ENCODE measurements around the gene GPR152.

GPR152 gene

DNA sequence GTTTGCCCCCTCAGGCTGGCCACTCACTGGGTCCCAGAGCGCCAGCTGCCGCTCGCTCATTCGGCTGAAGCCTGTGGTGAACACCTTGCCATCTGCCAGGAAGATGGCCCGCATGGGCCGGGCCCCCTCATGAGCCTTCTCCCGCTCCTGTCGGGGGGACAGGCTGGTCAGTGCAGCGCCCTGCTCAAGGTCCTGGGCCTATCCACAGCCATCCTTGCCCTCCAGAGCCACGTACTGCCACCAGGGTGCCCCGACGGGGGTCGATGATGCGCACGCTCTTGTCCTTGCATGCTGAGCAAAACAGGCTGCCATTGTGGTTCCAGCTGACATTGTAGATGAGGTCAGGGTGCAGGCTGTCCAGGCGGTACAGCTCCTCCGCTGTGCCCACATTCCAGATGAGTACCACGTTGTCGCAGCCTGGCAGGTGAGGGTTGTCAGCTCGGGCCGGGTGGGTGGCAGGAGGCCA, 11.4 kb downstream of the GPR152 start:
- DNase-seq (ENCODE audit: low read depth in 2 of 3, low spot score in 1 of 3) = no peak

DNA sequence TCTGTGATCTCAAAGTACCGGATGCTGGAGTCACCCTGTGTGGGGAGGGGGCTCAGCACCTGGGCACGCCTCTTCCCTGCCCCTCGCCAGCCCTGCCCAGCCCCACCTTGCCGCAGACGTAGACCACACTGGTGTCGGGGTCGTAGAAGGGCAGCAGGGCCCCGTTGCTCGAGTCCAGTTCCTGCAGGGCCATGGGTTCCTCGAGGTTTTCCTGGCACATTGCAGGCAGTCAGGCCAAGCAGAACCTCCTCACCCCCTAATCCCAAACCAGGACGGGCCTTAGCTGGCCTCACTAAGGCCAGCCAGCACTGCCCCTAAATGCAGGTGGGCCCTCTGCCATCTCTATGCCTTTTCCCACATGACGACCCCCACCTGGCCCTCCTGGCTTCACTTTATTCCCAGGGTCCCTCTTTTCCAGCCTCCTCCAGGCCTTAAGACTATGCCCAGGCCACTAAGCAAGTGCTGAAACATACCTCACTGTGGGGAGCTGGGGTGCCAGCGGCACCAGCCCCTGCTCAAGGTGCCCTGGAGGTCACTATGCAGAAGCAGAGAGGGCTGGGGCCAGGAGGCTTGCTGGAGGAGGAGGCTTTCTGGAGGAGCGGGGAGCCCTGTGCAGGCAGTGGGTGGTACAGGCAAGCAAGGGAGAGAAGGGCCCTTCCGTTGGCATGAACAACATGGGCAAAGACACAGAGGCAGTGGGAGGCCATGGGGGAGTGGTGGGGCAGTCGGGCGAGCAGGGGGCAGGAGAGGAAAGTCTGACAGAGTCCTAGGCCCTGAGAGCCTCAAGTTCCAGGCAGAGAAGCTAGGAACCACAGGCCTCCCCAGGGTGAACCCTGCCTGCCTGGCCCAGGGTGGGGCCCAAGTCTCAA, 12.1 kb downstream of the GPR152 start:
- DNase-seq (ENCODE audit: low read depth in 2 of 3, low spot score in 1 of 3) = no peak

DNA sequence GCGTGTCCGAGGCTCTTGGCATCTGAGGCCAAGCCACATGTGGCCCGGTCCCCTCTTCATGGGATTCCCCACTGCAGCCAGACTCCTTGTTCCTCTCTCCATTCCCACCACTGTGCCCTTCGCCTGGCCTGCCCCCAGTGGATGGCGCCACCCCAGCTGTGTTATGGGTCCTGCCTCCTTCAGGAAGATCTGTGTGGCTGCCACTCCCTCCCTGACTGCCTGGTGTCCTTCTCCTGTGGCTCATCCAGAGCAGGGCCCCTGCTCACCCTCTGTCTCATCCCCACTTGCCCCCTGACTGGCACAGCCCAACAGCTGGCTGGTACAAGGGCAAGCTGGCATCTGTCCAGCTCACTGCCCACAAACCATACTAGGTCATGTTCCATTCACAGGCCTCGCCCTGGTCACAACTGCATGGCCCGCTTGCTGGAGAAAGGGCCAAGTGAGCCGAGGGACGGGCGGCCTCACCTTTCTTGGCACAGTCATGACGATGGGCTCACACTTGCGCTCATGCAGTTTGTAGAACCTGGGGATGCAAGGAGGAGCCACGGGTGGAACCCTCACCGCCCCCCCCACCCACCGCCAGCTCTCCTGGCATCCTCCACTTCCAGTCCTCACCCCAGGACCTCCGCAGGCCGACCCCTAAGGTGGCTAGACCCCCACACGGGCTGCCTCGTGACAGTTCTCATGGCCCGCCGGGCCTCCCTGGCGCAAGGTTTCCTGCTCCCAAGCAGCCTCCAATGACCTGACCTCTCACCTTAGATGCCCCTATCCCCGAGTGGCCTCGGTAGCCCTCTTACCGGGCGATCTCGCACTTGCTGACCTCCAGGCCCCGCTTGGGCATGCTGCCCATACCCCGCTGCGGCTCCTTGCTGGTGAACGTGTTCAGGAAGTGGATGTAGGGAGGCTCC, 13.0 kb downstream of the GPR152 start:
- no peak for DNase-seq (ENCODE audit: low read depth in 2 of 3, low spot score in 1 of 3)

DNA sequence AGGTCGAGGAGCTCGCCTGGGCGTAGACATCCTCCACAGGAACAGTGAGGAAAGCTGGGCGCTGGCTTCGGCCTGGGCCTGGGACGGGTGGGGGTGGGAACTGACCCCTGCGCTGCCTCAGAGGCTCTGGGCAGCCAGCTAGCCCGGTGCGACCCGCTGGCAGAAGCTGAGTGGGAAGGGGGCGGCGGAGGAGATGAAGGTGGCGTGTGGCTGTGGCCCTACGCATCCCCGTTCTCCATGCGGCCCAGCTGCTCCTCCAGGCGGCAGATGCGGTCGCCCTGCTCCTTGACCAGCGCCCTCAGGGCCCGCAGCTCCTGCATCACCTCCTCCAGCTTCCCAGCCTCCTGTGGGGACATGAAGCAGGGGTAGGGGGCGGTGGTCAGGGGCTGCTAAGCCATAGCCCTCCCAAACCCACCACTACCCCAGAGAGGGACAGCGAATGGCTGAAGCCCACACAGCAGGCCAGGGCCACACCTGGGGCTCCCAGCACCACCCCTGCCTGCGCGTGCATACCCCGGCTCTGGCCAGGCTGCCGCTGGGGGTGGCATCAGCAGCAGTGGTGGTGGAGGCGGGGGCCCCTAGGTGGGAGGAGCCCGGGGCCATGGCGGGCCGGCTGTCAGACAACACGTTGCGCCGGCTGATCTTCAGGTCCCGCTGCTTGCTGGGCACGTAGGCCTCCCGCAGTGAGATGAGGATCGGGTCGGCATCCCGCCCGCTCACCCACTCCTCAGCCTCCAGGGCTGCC, 14.2 kb downstream of the GPR152 start:
- DNase-seq (ENCODE audit: low read depth in 2 of 3, low spot score in 1 of 3) = peak; percentile 74 to 79 (median 79)

DNA sequence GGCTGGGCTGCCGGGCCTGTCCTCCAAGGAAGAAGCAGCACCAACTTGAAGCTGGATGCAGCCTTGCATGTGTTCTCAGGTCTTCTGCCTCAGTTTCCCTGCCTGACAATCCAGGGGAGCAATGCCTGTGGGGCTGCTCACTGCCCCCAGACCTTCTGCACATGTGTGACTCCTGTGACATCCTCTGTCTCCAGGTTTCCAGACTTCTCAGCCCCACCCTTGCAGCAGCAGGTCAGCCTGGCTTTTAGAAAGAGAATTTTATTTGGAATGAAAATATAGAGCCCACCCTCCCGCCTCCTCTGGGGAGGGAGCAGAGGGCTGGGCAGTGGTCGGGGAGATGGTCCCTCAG, 14.7 kb downstream of the GPR152 start:
- no peak for DNase-seq (ENCODE audit: low read depth in 2 of 3, low spot score in 1 of 3)

DNA sequence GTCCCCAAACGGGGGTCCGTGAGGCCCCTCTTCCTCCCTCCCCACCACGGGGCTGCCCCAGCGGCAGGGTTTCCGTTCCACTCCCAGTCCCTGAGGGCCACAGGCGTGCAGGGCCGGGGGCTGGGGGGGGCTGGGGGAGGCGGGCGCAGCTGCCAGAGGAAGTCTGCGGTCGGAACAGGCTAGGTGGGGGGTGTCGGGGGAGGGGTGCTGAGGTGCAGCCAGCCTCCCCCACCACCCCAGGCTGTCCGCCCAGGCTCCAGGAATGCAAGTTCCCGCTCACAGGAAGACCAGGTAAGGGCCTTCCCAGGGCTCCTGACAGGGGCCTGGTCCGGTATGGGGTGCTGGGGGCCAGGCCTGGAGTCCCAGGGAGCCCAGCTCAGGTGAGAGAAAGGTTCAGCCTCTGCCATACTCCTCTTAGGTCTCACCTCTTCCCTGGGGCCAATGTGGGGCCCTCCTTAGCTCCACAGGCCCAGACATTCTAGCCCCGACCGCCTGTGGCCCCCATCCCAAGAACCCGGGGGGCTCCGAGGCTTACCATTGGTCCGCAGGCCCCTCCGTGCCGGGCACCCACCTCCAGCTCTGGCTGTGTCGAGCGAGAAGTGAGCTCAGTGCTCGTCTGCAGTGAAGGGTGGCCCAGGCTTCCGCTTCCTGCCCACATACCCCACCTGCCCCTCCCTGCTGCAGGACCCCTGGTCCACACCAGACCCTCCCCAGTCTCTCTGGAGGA, 15.3 kb downstream of the GPR152 start, which contains the start of gene PTPRCAP:
TSS of gene PTPRCAP (minus strand) at position 601 of the 727 bp plus-strand sequence. CDS start at position 538, 63 bp downstream.
- DNase-seq (ENCODE audit: low read depth in 2 of 3, low spot score in 1 of 3) = no peak

DNA sequence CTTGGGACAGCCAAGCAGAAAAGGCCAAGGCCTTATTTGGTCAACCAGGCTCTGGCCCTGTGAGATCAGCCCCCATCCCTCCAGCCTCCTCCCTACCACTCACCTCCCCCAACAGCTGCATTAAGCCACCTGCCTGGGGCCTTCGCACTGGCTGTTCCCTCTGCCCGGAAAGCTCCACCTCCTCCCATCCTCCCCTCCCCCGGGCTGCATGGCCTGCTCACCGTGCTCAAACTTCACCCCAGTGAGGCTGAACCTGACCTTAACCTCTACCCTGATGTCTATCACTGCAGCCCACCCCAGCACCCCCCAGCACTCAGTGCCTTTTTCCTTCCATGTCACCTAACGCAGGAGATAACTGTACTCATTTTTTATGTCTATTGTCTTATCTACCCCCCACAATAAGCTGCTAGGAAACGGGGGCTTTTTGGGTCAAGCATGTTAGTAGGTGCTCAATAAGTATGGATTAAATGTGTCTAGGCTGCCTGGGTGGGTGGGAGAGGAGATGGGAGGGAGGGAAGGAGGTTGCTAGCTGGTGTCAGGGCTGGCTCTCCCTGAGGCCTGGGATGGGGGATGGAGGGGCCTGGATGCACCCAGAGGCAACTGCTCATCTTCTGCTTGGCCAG, 16.0 kb downstream of the GPR152 start:
- DNase-seq (ENCODE audit: low read depth in 2 of 3, low spot score in 1 of 3) = peak; percentile 73 to 80 (median 74)

DNA sequence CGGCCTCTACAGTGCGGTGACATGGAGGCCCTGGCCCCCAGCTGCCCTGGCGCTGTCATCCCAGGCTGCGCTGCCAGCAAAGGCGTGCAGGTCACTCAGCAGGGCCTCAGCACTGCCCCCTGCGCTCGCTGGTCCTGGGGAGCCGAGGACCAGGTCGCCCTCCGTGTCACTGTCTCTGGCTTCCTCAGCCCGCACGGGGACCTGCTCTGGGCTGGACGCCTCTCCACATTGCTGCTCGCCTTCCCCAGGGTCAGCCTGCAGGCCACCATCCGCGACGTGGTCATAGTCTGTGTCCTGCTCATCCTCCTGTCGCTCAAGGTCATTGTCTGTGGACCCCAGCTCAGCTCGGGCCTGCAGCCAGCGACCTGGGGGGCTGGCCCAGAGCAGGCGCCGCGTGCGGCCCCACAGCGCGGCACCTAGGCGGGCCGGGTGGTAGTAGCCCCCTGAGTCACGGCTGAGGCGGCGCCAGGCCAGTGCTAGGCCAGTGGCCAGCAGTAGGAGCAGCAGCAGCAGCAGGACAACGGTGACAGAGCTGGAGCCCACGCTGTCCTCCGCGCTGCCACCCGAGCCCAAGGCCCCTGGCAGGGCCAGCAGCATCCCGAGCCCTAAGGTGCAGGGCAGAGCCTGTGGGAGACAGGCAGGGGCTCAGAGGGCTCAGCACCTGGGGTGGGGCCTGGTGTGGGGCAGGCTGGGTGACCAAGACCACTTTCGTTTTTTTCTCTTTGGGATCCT, 16.6 kb downstream of the GPR152 start:
- no peak for DNase-seq (ENCODE audit: low read depth in 2 of 3, low spot score in 1 of 3)

DNA sequence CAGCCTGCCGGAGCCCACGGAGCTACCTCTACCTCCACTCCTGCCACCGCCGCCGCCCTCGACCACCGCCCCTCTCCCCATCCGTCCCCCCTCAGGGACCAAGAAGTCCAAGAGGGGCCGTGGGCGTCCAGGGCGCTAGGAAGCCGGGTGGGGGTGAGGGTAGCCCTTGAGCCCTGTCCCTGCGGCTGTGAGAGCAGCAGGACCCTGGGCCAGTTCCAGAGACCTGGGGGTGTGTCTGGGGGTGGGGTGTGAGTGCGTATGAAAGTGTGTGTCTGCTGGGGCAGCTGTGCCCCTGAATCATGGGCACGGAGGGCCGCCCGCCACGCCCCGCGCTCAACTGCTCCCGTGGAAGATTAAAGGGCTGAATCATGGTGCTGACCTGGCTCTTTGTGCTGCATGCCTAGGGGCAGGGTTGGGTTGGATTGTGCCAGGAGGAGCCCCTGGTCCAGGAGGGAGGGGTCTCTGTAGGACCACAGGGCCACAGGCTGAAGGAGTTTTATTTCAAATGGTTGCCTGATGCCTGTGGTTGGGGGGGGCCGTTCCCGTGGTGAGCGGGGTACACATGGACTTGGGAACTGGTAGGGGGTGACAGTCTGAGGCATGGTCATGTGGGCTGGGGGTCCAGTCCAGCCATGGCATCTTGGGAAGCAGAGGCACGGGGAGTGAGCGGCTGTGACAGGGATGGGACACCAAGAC, 17.4 kb downstream of the GPR152 start:
- DNase-seq (ENCODE audit: low read depth in 2 of 3, low spot score in 1 of 3) = no peak

DNA sequence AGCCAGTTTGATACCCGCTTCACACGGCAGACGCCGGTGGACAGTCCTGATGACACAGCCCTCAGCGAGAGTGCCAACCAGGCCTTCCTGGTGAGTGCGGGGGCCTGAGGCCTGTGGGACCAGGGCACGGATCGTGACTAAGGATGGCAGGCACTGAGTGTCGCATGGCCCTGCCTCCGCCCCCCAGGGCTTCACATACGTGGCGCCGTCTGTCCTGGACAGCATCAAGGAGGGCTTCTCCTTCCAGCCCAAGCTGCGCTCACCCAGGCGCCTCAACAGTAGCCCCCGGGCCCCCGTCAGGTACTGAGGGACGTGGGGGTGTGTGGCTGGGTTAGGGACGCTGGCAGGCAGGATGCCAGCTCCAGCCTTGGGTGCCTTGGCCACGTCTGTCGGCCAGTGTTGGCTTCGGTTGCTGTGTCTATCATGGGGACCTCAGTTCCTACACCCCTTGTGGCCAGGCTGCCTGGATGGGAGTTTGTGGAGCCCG, 18.1 kb downstream of the GPR152 start:
- no peak for DNase-seq (ENCODE audit: low read depth in 2 of 3, low spot score in 1 of 3)

DNA sequence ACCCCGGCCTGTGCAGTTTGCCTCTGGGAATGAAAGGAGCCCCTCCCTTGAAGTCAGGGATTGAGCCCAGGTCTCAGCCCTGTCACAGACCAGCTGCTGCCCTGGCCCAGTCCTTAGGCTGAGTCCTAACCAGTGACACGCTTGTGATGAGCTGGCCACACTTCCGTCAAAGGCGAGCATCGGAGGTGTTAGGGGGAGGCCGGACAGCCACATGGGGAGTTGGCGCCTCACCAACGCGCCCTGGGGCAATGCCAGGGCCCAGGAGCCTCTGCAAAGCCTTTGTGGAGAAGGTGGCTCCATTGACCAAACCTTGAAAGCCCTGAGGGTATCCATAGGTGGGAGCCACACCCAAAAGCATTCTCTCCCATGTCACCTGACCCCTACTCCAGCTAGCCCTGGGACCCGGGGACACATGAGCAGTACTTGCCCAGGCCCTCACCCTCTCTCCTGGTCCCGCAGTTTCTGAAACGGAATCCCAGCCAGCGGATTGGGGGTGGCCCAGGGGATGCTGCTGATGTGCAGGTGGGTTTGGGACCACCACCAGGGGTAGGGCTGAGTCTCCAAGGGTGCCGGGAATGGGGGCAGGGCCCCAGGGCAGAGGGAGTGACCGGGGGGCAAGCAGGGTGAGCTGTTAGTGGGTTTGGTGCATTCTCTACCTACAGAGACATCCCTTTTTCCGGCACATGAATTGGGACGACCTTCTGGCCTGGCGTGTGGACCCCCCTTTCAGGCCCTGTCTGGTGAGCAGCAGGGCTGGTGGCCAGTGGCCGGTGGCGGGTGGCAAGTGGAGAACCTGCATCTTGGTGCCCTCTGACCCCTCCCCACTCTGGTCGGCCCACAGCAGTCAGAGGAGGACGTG, 18.8 kb downstream of the GPR152 start:
- DNase-seq (ENCODE audit: low read depth in 2 of 3, low spot score in 1 of 3) = no peak

DNA sequence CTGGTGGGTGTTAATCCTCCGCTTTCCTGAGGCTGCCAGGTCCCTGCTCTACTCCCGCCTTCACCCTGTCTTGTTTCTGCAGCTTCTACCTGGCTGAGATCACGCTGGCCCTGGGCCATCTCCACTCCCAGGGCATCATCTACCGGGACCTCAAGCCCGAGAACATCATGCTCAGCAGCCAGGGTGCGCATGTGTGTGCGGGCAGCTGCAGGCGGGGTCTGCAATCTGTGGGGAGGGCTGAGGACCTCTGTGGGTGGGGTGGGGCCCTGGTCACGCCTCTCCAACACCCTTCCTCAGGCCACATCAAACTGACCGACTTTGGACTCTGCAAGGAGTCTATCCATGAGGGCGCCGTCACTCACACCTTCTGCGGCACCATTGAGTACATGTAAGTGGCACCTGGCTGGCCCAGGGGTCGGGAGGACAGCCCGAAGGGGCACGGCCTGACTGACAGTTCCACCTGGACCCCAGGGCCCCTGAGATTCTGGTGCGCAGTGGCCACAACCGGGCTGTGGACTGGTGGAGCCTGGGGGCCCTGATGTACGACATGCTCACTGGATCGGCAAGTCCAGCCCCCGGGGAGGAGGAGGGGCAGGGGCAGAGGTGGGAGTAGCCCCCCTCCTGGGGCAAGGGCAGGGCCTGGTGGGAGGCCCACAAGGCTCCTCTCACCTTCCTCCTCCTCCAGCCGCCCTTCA, 19.7 kb downstream of the GPR152 start:
- DNase-seq (ENCODE audit: low read depth in 2 of 3, low spot score in 1 of 3) = no peak

DNA sequence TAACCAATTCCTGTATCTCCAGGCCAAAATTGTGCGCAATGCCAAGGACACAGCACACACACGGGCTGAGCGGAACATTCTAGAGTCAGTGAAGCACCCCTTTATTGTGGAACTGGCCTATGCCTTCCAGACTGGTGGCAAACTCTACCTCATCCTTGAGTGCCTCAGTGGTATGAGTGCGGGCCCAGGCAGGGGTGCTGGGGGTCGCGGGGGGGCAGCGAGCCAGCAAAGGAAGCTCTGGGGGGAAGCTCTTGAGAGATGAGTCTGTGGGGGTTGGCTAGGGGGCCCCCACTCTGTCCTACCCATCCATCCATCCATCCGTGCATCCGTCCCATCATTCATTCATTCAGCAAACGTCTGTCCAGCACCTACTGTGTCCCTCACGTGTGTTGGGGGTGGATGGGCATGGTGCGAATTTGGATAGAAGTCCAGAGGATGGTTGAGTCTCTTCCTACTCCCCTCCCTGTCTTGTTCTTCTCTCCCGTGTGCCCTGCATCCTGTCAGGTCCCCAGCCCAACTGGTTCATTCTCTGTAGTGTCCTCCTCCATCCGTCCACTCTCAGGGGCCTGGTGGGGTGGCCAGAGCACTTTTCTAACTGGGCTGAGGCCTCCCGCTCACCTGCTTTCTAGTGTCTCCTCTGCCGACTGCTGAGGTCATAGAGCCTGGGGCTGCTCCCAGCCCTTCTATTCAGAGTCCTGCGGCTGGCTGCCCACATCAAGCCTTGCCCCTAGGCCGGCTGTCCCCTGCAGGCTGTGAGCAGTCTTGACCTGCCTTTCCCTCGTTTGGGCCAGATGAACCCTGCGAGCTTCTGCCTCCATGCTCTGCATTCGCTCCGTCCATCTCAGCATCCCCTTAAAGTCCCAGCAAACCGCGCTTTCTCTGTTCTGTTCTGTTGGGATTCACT, 20.9 kb downstream of the GPR152 start:
- no peak for DNase-seq (ENCODE audit: low read depth in 2 of 3, low spot score in 1 of 3)

DNA sequence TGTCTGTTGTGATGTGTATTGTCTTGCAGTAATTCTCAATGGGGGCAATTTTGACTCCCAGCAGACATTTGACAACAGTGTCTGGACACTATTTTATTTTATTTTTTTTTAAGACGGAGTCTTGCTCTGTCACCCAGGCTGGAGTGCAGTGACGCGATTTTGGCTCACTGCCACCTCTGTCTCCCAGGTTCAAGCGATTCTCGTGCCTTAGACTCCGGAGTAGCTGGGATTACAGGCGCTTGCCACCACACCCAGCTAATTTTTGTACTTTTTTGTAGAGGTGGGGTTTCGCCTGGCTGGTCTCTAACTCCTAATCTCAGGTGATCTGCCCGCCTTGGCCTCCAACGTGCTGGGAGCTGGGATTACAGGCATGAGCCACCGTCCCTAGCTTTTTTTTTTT, 22.8 kb downstream of the GPR152 start:
- DNase-seq (ENCODE audit: low read depth in 2 of 3, low spot score in 1 of 3) = no peak

DNA sequence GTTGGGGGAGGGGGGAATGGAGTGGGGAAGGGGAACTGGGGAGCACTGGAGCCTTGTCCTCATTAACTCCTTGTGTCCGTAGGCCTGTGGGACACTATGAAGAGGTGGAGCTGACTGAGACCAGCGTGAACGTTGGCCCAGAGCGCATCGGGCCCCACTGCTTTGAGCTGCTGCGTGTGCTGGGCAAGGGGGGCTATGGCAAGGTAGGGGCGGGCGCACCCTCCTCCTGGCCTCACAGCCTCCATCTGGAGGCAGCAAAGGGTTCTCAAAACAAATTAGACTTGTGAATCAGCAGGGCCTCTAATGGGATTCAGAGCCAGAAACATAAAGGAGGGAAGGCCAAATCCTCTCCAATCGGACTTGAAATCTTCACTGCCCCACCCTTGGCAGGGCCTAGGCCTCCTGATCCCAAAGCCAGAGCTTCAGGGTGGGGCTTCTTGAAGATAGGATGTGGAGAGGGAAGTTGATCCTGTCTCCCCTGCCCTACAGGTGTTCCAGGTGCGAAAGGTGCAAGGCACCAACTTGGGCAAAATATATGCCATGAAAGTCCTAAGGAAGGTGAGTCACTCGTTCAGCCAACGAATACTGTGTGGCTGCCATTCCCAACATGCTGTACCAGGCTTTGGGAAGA, 23.4 kb downstream of the GPR152 start:
- no peak for DNase-seq (ENCODE audit: low read depth in 2 of 3, low spot score in 1 of 3)
